Measurements from ENCODE around the gene CASK.

GRCh38 chrX:41824551-41824950, 98.8 kb downstream of the CASK start:
- TF ChIP-seq EZH2 (IDR thresholded peaks at IDR 0.05) (no peak), POLR2AphosphoS5 (IDR thresholded peaks at IDR 0.05; ENCODE audit: borderline replicate concordance, low read depth, low read length) (no peak)
